ENCODE results near the gene MAPK1IP1L. TPM values are rescaled to one million over a fixed set of nuclear protein-coding genes. Genes with fewer than 3 reads are reported as not detected.
A peak's percentile ranks its signal among the peaks of the same experiment; 100 is the strongest.

MAPK1IP1L gene
- total and polyA plus RNA-seq, 2 experiments from 2014 or later = 79.6 to 97.7 TPM

GRCh38 chr14:55038708-55039107 lies 12.7 kb upstream of the MAPK1IP1L start:
- DNase-seq (ENCODE audit: low read depth in 1 of 2, low spot score in 1 of 2) = no peak
- peaks cover 6% of the 10 kb centered on the region for H3K36me3 ChIP-seq
- H3K27ac ChIP-seq = no peak overlapping the region
- no peak overlapping the region for H3K4me3 ChIP-seq
- no peak for TF ChIP-seq CTCF (IDR thresholded peaks at IDR 0.05; ENCODE audit: low read depth, low read length)
- no peaks in the 10 kb centered on the region for H3K9me3 ChIP-seq (ENCODE audit: low read depth)
- H3K27me3 ChIP-seq = no peaks in the 10 kb centered on the region
- no peaks in the 10 kb centered on the region for H3K4me1 ChIP-seq (ENCODE audit: low read depth)

GRCh38 chr14:55043528-55043927 lies 7.9 kb upstream of the MAPK1IP1L start:
- Histone ChIP-seq H3K36me3 (peaks cover 7% of the 10 kb centered on the region), H3K4me1 (ENCODE audit: low read depth) (no peaks in the 10 kb centered on the region), H3K4me3 (no peak overlapping the region), H3K9me3 (ENCODE audit: low read depth) (no peaks in the 10 kb centered on the region), H3K27me3 (no peaks in the 10 kb centered on the region), H3K27ac (no peak overlapping the region)
- TF ChIP-seq CTCF (IDR thresholded peaks at IDR 0.05; ENCODE audit: low read depth, low read length) = no peak
- DNase-seq (ENCODE audit: low read depth in 1 of 2, low spot score in 1 of 2) = peak in 1 of 2 donors; percentile 40

DNA sequence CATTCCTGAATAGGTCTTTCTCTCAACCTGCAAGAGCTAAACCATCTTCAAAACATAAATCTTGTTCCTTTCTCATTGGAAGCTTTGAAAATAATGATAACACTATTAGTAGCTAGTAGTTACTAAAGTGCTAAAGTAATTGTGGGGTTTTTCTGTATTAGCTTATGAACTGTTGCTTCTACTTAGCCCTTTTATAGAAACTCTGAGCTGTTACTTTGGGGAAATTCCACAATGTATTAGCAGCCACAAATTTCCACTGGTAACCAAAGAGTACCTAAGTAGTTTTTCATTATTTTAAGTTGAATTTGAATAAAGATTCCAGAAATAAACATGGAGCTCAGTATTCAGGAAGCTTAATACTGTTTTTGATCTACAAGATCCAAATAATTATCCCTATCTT lies 6.4 kb upstream of the MAPK1IP1L start:
- TF ChIP-seq CTCF (IDR thresholded peaks at IDR 0.05; ENCODE audit: low read depth, low read length) = no peak

GRCh38 chr14:55047301-55048053 lies 4.0 kb upstream of the MAPK1IP1L start:
- Histone ChIP-seq H3K36me3 (peaks cover 7% of the 10 kb centered on the region), H3K27me3 (no peaks in the 10 kb centered on the region), H3K27ac (no peak overlapping the region), H3K4me3 (no peak overlapping the region), H3K4me1 (ENCODE audit: low read depth) (peaks cover 4% of the 10 kb centered on the region), H3K9me3 (ENCODE audit: low read depth) (no peaks in the 10 kb centered on the region)
- no peak for TF ChIP-seq CTCF (IDR thresholded peaks at IDR 0.05; ENCODE audit: low read depth, low read length)
- no peak for DNase-seq (ENCODE audit: low read depth in 1 of 2, low spot score in 1 of 2)

More for the DNA sequence above, 6.4 kb upstream of the MAPK1IP1L start:
- Histone ChIP-seq H3K9me3 (ENCODE audit: low read depth) (no peaks in the 10 kb centered on the region), H3K4me1 (ENCODE audit: low read depth) (no peaks in the 10 kb centered on the region), H3K4me3 (no peak overlapping the region), H3K27ac (no peak overlapping the region), H3K27me3 (no peaks in the 10 kb centered on the region), H3K36me3 (peaks cover 7% of the 10 kb centered on the region)
- no peak for DNase-seq (ENCODE audit: low read depth in 1 of 2, low spot score in 1 of 2)

GRCh38 chr14:55048900-55049436 lies 2.5 kb upstream of the MAPK1IP1L start:
- Histone ChIP-seq H3K27me3 (no peaks in the 10 kb centered on the region), H3K36me3 (no peaks in the 10 kb centered on the region), H3K27ac (no peak overlapping the region), H3K9me3 (ENCODE audit: low read depth) (no peaks in the 10 kb centered on the region), H3K4me3 (no peak overlapping the region), H3K4me1 (ENCODE audit: low read depth) (peaks cover 15% of the 10 kb centered on the region)
- no peak for TF ChIP-seq CTCF (IDR thresholded peaks at IDR 0.05; ENCODE audit: low read depth, low read length)
- no peak for DNase-seq (ENCODE audit: low read depth in 1 of 2, low spot score in 1 of 2)

Data from cardiac muscle cell (in vitro differentiated cells and primary cell).